Liver (tissue), 3 donors: ENCODE results near the gene LYPD3.

ENCODE experiments used
- CTCF ChIP-seq: fragments of 150-350 bp; IDR thresholded peaks from 2 replicates; pipeline ENCODE4 v1.5.1; 2017; ENCODE audit warnings: improper control_type of control experiment, low read depth, low read length; ENCODE audit not compliant: missing input control
- FOXA1 ChIP-seq: IDR thresholded peaks from 2 replicates; pipeline ENCODE4 v1.6.1; 2016; ENCODE audit warnings: antibody characterized with exemption
- JUND ChIP-seq, 2 donors: IDR thresholded peaks; 2 replicates each; pipeline ENCODE4 v1.6.1; 2016; ENCODE audit warnings: antibody characterized with exemption in 2 of 2
- RAD21 ChIP-seq, 2 donors: IDR thresholded peaks; 2 replicates each; pipeline ENCODE4 v1.6.1; 2016; ENCODE audit warnings: antibody characterized with exemption in 2 of 2, mild to moderate bottlenecking in 2 of 2
- donor health status: healthy.
- donor health status: healthy.

GRCh38 chr19:43479961-43480561 is 14.7 kb upstream of the LYPD3 start:
- TF ChIP-seq CTCF, result no peak
- TF ChIP-seq JUND (IDR thresholded peaks at IDR 0.05), result no peak
- TF ChIP-seq RAD21 (IDR thresholded peaks at IDR 0.05), result no peak
- TF ChIP-seq FOXA1, result no peak
